Kidney epithelial cell (primary cell): ENCODE results near the gene MED8. TPM values are rescaled to one million over a fixed set of nuclear protein-coding genes. Genes with fewer than 3 reads are reported as not detected.

Experiments
- DNase-seq: peaks from one replicate; pipeline ENCODE4 v3.0.0-alpha.2; 2010; ENCODE audit warnings: low read depth
- H3K27me3 ChIP-seq: 2 replicates; pipeline ENCODE4 v1.6.0; 2011; ENCODE audit warnings: low read length; ENCODE audit not compliant: control insufficient read depth, insufficient read depth
- H3K36me3 ChIP-seq: 2 replicates; pipeline ENCODE4 v1.5.1; 2011; ENCODE audit warnings: low read length; ENCODE audit not compliant: control insufficient read depth, insufficient read depth
- H3K4me3 ChIP-seq: 2 replicates; pipeline ENCODE4 v1.5.1; 2011; ENCODE audit warnings: low read depth, mild to moderate bottlenecking, control low read depth, low read length
- total RNA-seq: library from RNA; depleted of rRNA; stranded (reverse); fragments of >200 nt; gene quantifications from 2 replicates; pipeline ENCODE4 v1.2.3, GENCODE V29; 2015
- TF ChIP-seq, protein P1 (sequence below): IDR thresholded peaks from 2 replicates; pipeline ENCODE4 v1.5.1; 2011; ENCODE audit warnings: mild to moderate bottlenecking, moderate library complexity, low read length, control low read depth, inconsistent platforms; ENCODE audit not compliant: insufficient read depth, poor library complexity, severe bottlenecking

The MED8 gene
- total RNA-seq, 1 donor from 2014 or later = 44.5 TPM

DNA sequence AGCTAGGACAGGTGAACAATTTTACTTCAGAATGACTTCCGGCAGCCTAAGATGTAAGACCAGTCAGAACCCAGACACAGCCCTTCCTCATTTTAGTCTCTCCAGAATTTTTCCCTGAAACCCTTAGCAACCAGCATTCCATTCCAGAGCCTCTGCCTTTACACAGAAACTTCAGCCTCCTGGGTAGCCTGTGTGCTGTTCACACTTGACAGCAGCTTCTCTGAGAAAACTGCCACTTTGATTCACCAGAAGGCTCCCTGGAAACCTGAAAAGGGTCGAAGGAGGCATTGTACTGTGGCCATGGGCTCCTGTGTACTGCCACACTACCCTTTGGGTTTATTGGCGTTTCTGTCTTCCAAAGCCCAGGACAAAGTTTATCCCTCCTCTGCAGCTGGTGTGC lies 46.8 kb upstream of the MED8 start:
- TF ChIP-seq, protein P1, sequence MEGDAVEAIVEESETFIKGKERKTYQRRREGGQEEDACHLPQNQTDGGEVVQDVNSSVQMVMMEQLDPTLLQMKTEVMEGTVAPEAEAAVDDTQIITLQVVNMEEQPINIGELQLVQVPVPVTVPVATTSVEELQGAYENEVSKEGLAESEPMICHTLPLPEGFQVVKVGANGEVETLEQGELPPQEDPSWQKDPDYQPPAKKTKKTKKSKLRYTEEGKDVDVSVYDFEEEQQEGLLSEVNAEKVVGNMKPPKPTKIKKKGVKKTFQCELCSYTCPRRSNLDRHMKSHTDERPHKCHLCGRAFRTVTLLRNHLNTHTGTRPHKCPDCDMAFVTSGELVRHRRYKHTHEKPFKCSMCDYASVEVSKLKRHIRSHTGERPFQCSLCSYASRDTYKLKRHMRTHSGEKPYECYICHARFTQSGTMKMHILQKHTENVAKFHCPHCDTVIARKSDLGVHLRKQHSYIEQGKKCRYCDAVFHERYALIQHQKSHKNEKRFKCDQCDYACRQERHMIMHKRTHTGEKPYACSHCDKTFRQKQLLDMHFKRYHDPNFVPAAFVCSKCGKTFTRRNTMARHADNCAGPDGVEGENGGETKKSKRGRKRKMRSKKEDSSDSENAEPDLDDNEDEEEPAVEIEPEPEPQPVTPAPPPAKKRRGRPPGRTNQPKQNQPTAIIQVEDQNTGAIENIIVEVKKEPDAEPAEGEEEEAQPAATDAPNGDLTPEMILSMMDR = no peak
- no peaks in the 10 kb centered on the region for H3K27me3 ChIP-seq
- no peak overlapping the region for H3K4me3 ChIP-seq
- peaks cover 3% of the 10 kb centered on the region for H3K36me3 ChIP-seq
- no peak for DNase-seq

DNA sequence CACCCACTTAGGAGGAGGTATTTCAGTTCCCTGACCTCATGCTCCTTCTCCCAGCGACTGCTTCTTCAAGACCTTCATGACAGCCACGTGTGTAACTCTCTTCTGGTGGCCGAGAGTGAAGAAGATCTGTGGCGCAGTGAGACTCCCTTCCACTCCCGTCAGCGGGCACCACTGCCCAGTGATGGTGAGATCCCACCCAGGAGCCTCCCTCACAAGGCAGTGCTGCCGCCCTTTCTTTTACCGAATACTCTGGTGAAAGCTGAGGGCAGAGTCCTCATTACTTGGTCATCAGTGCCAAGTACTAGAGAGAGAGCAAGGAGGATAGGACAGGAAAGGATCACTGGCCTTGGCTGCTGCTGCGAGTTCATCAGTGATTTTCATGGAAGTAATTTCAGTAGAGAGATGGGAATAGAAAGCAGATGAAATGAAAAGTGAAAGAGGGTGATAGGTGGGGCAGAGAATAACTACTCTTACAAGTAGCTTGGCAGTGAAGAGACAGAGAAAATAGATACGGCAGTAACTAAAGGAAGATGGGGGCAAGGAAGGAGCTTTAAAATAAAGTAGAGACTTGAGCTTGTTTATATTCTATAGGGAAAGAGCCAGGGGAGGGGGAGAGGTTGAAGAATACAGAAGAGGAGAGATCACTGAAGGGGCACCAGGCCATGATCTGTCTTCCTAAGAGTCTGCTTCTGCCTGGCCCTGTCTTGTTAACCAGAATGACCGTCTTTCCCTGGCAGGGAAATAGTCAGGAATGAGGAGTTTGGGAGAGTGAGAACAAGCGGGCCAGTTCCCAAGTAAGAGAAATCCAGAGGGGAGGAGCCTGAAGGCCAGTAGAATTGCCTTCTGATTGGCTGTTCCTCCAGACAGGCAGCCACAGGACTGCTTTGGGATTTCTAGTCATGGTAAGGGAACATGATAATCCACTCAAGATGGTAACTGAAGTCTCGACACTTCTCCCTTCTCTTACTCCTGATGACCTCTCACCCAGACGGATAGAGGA lies 45.8 kb upstream of the MED8 start:
- Histone ChIP-seq H3K27me3 (no peaks in the 10 kb centered on the region), H3K4me3 (no peak overlapping the region), H3K36me3 (peaks cover 3% of the 10 kb centered on the region)
- no peak for DNase-seq
- TF ChIP-seq, protein P1 = no peak

DNA sequence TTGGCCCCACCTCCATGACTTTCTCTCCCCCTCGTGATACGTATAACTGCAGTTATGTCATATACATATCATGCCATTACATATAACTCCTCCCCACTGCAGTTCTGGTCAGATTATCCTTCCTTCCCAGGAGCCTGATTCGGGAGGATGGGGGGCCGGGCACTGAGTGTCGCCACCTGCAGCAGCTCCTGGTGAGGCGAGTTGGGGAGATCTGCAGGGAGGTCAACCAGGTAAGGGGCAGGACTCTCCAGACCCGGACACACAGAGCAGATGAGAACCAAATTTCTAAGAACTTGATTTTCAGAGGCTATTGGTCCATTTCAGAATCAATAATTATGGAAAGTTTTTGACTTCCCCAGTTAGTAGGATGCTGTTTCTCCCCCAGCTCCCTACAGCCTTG lies 44.7 kb upstream of the MED8 start:
- H3K4me3 ChIP-seq = no peak overlapping the region
- no peak for DNase-seq
- peaks cover 3% of the 10 kb centered on the region for H3K36me3 ChIP-seq
- TF ChIP-seq, protein P1 = no peak
- H3K27me3 ChIP-seq = no peaks in the 10 kb centered on the region

- TF ChIP-seq, protein P1 = no peak
- H3K4me3 ChIP-seq = no peak overlapping the region
- no peak for DNase-seq
- H3K27me3 ChIP-seq = no peaks in the 10 kb centered on the region
- peaks cover 8% of the 10 kb centered on the region for H3K36me3 ChIP-seq
These were observed 43.3 kb upstream of the MED8 start for GRCh38 chr1:43432907-43433306.

DNA sequence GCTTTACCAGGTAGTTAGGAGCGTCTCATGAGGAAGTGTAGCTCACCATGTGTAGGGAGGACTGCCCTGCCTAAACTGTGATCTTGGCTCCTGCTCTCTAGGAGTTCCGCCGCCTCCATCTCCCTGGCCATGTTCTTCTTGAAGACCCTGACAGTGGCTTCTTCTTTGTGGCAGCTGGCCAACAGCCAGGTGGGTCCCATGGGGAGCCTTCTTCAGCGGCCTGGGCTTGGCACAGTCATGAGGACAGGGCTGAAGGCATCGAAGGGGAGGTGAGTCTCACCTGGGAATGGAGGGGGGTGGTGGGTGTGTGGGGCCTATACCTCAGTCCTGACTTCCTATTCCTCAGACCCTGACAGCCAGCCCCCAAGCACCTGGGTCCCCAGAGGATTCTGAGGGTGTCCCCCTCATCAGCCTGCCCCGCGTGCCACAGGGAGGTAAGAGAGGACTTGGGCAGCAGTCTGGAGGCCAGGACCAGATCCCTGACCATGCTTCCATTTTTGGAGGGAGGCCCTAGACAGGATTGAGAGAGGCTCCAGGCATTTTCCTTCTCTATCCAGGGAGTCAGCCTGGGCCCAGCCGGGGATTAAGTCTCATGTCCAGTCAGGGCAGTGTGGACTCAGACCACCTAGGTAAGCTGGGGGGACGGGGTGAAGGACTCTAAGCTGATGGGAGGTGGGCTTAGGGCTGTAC lies 42.7 kb upstream of the MED8 start:
- Histone ChIP-seq H3K36me3 (peaks cover 9% of the 10 kb centered on the region), H3K27me3 (no peaks in the 10 kb centered on the region), H3K4me3 (no peak overlapping the region)
- no peak for DNase-seq
- TF ChIP-seq, protein P1 = no peak
